CD4-positive, alpha-beta T cell treated with Interleukin-15 for 4 hours (primary cell): ENCODE results near the gene ERI3.
"Not testable (repeated sequence)": the region's sequence is repeated elsewhere in the genome, so short reads cannot be mapped to it uniquely, and the experiment has no call there.

Experiments
- DNase-seq: peaks from one replicate; pipeline ENCODE4 v3.0.0-alpha.2; 2020; ENCODE audit warnings: low spot score

Gene ERI3

DNA sequence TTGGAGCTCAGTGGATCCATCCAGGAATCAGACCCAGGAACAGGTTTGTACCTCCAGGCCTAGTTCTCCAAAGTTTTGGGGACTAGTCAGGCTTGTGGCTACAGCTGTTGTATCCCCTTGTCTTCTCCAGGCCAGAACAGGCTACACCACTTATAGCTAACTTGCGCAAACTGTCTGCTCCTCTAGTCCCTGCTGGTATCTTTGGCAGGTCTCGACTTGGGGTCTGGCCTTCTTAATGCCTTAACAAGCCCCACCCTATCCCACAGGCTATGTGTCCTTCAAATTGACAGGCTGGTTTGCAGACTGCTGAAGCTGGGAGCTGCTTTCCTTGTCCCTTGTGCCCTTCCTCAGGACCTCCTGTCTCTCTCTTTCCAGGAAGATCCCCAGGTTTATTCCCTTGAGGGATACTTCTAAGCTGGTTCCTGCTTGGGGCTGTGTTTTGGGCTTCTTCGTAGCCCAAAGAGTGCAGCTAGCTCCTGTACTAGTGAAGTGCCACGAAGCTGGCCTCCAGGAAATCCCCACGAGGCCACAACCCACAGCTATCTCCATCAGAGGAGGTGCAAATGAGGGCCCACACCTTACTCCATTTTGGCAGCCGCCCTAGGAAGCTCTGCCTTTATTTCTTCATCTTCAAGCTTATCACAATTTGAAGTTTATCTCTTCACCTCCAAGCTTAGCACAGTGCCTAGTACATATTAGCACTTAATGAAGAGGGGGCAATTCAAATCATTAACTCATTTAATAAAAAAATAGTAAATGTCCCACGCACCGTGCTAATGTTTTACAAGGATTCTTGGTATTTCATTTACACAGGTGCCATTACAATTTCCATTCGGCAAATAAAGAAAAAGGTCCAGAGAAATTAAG lies 142.5 kb downstream of the ERI3 start:
- DNase-seq: peak; percentile 58

DNA sequence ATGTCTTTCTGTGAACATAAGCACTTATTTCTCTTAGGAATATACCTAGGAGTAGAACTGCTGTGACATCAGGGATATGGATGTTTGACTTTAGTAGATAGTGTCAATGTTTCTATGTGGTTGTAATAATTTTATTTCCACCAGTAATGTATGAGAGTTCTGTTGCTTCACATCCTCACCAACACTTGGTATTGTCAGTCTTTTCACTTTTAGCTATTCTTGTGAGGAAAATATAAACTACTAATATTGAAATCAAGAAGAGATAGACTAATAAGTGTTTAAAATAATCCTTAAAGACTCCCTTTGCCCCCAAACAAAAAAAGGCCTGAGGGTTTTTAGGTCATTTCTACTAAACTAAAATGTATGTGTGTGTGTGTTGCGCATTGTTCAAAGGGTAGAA lies 144.5 kb downstream of the ERI3 start:
- no peak for DNase-seq

DNA sequence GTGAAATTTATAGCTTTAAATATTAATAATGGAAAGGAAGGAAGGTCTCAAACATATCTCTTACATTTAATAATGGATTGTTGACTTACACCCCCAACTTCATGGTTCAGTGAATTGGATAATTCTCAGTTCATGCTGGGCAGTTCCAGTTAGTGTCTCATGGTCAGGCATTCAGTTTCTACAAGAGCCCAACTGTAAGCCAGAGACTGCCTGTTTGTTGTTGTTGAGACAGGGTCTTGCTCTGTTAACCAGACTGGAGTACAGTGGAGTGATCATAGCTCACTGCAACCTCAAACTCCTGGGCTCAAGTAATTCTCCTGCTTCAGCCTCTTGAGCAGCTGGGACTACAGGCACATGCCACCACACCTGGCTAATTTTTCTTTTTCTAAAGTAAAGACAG lies 146.8 kb downstream of the ERI3 start:
- no peak for DNase-seq

DNA sequence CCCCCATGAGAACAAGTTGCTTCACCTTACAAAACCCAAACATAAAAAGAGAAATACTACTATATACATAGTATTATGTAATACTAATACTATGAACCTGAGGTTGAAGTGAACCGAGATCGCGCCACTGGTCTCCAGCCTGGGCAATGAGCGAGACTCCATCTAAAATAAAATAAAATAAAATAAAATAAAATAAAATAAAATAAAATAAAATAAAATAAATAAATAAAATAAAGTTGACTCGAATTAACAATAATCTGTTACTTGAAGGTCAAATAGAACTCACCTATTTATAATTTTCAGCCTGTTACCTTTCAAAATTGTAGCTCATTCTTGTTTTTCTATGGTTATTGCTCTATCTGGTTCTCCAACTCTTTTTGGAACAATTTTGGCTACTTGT lies 148.5 kb downstream of the ERI3 start:
- DNase-seq: not testable (repeated sequence)

DNA sequence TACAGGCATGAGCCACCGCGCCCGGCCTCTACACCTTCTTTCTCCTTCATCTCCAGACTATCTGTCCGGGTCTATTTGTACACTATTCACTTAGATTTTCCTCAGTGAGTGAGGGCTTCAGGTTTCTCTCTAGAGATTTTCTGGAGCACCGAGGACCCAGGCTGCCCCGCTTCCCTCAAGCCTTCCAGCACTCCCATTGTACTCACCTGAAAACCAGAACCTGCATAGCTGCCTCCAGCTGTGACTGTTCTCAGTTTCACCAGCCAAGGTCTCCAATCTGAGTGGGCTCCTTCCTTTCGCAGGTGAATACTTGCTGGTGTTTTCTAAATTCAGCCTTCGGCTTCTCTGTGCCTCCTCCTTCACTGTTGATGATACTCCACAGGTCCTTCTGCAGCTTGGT lies 154.7 kb downstream of the ERI3 start:
- no peak for DNase-seq

DNA sequence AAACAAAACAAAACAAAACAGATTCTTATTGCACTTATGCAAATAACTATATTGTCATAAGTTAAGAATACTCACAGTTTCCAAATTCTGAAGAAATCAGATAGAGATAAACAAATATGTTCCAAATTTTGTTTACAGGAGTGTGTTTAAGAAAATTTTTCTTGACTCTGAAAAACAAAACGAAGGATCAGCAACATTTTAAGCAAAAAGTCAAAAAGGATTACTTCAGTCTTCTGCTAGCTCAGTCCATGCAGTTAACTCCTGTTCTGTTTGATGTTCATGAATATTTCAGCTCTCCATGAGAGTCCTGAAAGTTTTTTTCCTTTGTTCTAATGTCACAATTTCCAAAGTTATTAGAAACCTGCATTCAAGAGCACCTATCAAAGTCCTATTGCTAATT lies 180.4 kb downstream of the ERI3 start:
- DNase-seq: no peak
